Muscle layer of duodenum (tissue), 2 donors: ENCODE results near the gene C11orf68.
A peak's percentile ranks its signal among the peaks of the same experiment; 100 is the strongest.

Experiments
- H3K27ac ChIP-seq: one replicate; pipeline ENCODE4 v1.7.0; 2013; ENCODE audit warnings: mild to moderate bottlenecking, low read length
- H3K27me3 ChIP-seq: one replicate; pipeline ENCODE4 v1.7.0; 2013; ENCODE audit warnings: low read depth, mild to moderate bottlenecking, control low read depth, low read length
- H3K36me3 ChIP-seq, 2 donors: one replicate each; pipeline ENCODE4 v1.7.0; 2013; ENCODE audit warnings: low read length in 2 of 2, control low read depth in 1 of 2, mild to moderate bottlenecking in 1 of 2; ENCODE audit not compliant: insufficient read depth in 2 of 2, control insufficient read depth in 1 of 2
- H3K4me1 ChIP-seq, 2 donors: one replicate each; pipeline ENCODE4 v1.7.0; 2013; ENCODE audit warnings: low read length in 2 of 2, mild to moderate bottlenecking in 2 of 2, control low read depth in 1 of 2, moderate library complexity in 1 of 2; ENCODE audit not compliant: insufficient read depth in 2 of 2, control insufficient read depth in 1 of 2
- H3K4me3 ChIP-seq, 2 donors: one replicate each; pipeline ENCODE4 v1.7.0; 2013; ENCODE audit warnings: low read length in 2 of 2, low read depth in 1 of 2, mild to moderate bottlenecking in 1 of 2
- H3K9me3 ChIP-seq, 2 donors: one replicate each; pipeline ENCODE4 v1.7.0; 2013; ENCODE audit warnings: low read length in 2 of 2, control low read depth in 1 of 2, mild to moderate bottlenecking in 1 of 2; ENCODE audit not compliant: control insufficient read depth in 1 of 2
- donor health status: healthy.

Gene C11orf68

GRCh38 chr11:65918211-65919140 lies at the start of gene C11orf68:
Gene C11orf68 (minus strand): TSS chr11:65919062. CDS start chr11:65919031, 31 bp downstream.
- Histone ChIP-seq H3K36me3 (peaks cover 14 to 26% of the 10 kb centered on the region in 2 donors), H3K4me1 (peaks cover 7 to 54% of the 10 kb centered on the region in 2 donors), H3K9me3 (no peaks in the 10 kb centered on the region), H3K27ac (peak within 1 kb of the TSS; percentile 90), H3K27me3 (no peaks in the 10 kb centered on the region), H3K4me3 (peak within 1 kb of the TSS; percentile 98)

GRCh38 chr11:65967329-65967934 lies 48.6 kb upstream of the C11orf68 start:
- Histone ChIP-seq H3K4me1 (peaks cover 8 to 23% of the 10 kb centered on the region in 2 donors), H3K36me3 (peaks cover 52 to 78% of the 10 kb centered on the region in 2 donors), H3K27ac (no peak overlapping the region), H3K27me3 (no peaks in the 10 kb centered on the region), H3K4me3 (no peak overlapping the region), H3K9me3 (no peaks in the 10 kb centered on the region)

GRCh38 chr11:65965986-65966762 lies 47.3 kb upstream of the C11orf68 start:
- Histone ChIP-seq H3K9me3 (no peaks in the 10 kb centered on the region), H3K4me3 (no peak overlapping the region), H3K27ac (no peak overlapping the region), H3K27me3 (no peaks in the 10 kb centered on the region), H3K4me1 (peaks cover 10 to 26% of the 10 kb centered on the region in 2 donors), H3K36me3 (peaks cover 45 to 70% of the 10 kb centered on the region in 2 donors)

GRCh38 chr11:65964906-65965305 lies 46.0 kb upstream of the C11orf68 start:
- H3K36me3 ChIP-seq: peaks cover 41 to 63% of the 10 kb centered on the region in 2 donors
- H3K27ac ChIP-seq: no peak overlapping the region
- H3K4me1 ChIP-seq: peaks cover 10 to 26% of the 10 kb centered on the region in 2 donors
- no peaks in the 10 kb centered on the region for H3K27me3 ChIP-seq
- no peak overlapping the region for H3K4me3 ChIP-seq
- H3K9me3 ChIP-seq: no peaks in the 10 kb centered on the region

GRCh38 chr11:65962141-65962564 lies 43.3 kb upstream of the C11orf68 start:
- Histone ChIP-seq H3K27ac (peak overlapping the region; percentile 7), H3K4me1 (peaks cover 10 to 26% of the 10 kb centered on the region in 2 donors), H3K9me3 (no peaks in the 10 kb centered on the region), H3K4me3 (peak overlapping the region; percentile 76 to 96), H3K27me3 (no peaks in the 10 kb centered on the region), H3K36me3 (peaks cover 32 to 35% of the 10 kb centered on the region in 2 donors)

- peak within 1 kb of the TSS; percentile 98 for H3K27ac ChIP-seq
- H3K4me1 ChIP-seq: peaks cover 10 to 26% of the 10 kb centered on the region in 2 donors
- peak within 1 kb of the TSS; percentile 96 to 97 for H3K4me3 ChIP-seq
- no peaks in the 10 kb centered on the region for H3K27me3 ChIP-seq
- no peaks in the 10 kb centered on the region for H3K9me3 ChIP-seq
- H3K36me3 ChIP-seq: peaks cover 26 to 29% of the 10 kb centered on the region in 2 donors
Measured at GRCh38 chr11:65961267-65962140, 42.6 kb upstream of the C11orf68 start, which contains the start of gene SART1. Gene SART1 (plus strand): TSS chr11:65961734. CDS start chr11:65961781, 47 bp downstream.

- peak overlapping the region; percentile 98 for H3K27ac ChIP-seq
- peaks cover 10 to 26% of the 10 kb centered on the region in 2 donors for H3K4me1 ChIP-seq
- H3K9me3 ChIP-seq: no peaks in the 10 kb centered on the region
- H3K4me3 ChIP-seq: peak overlapping the region; percentile 96 to 97
- H3K36me3 ChIP-seq: peaks cover 20 to 22% of the 10 kb centered on the region in 2 donors
- no peaks in the 10 kb centered on the region for H3K27me3 ChIP-seq
Measured at GRCh38 chr11:65960824-65961266, 42.0 kb upstream of the C11orf68 start.

- no peak overlapping the region for H3K4me3 ChIP-seq
- no peaks in the 10 kb centered on the region for H3K9me3 ChIP-seq
- H3K27me3 ChIP-seq: no peaks in the 10 kb centered on the region
- peaks cover 1 to 3% of the 10 kb centered on the region in 2 donors for H3K36me3 ChIP-seq
- H3K27ac ChIP-seq: no peak overlapping the region
- peaks cover 10 to 20% of the 10 kb centered on the region in 2 donors for H3K4me1 ChIP-seq
Measured at GRCh38 chr11:65958774-65959420, 40.0 kb upstream of the C11orf68 start.

GRCh38 chr11:65958291-65958690 lies 39.4 kb upstream of the C11orf68 start:
- H3K4me1 ChIP-seq: peaks cover 10 to 14% of the 10 kb centered on the region in 2 donors
- H3K27ac ChIP-seq: no peak overlapping the region
- no peaks in the 10 kb centered on the region for H3K36me3 ChIP-seq
- no peak overlapping the region for H3K4me3 ChIP-seq
- no peaks in the 10 kb centered on the region for H3K9me3 ChIP-seq
- no peaks in the 10 kb centered on the region for H3K27me3 ChIP-seq

- Histone ChIP-seq H3K9me3 (no peaks in the 10 kb centered on the region), H3K4me1 (no peaks in the 10 kb centered on the region), H3K27ac (no peak overlapping the region), H3K36me3 (no peaks in the 10 kb centered on the region), H3K27me3 (no peaks in the 10 kb centered on the region), H3K4me3 (no peak overlapping the region)
Measured at GRCh38 chr11:65954771-65955170, 35.9 kb upstream of the C11orf68 start.
